Stimulated activated CD8-positive, alpha-beta memory T cell treated with anti-CD3 and anti-CD28 coated beads, Interleukin-12 subunit alpha, Interleukin-12 subunit beta, amount 100 ng/mL, for 24 hours (primary cell): ENCODE results near the gene ACTL10.

Experiments
- DNase-seq: peaks from one replicate; pipeline ENCODE4 v3.0.0-alpha.2; 2020; ENCODE audit errors: extremely low read depth

ACTL10 gene

GRCh38 chr20:33649201-33649681 is 17.5 kb upstream of the ACTL10 start:
- DNase-seq: no peak

GRCh38 chr20:33650111-33650752 is 16.5 kb upstream of the ACTL10 start:
- DNase-seq: no peak

GRCh38 chr20:33650753-33651561 is 15.8 kb upstream of the ACTL10 start:
- no peak for DNase-seq

GRCh38 chr20:33651562-33652048 is 15.1 kb upstream of the ACTL10 start:
- DNase-seq: no peak

- DNase-seq: no peak
Measured at GRCh38 chr20:33653218-33653899, 13.4 kb upstream of the ACTL10 start.

GRCh38 chr20:33653900-33654596 is 12.7 kb upstream of the ACTL10 start:
- DNase-seq: no peak

- DNase-seq: no peak
Measured at GRCh38 chr20:33654680-33655161, 12.0 kb upstream of the ACTL10 start.

- DNase-seq: no peak
Measured at GRCh38 chr20:33655164-33655563, 11.6 kb upstream of the ACTL10 start.

- no peak for DNase-seq
Measured at GRCh38 chr20:33656010-33656782, 10.5 kb upstream of the ACTL10 start.

GRCh38 chr20:33656783-33657703 is 9.7 kb upstream of the ACTL10 start:
- DNase-seq: no peak

GRCh38 chr20:33657704-33658095 is 9.0 kb upstream of the ACTL10 start:
- DNase-seq: no peak

GRCh38 chr20:33658510-33658909 is 8.2 kb upstream of the ACTL10 start:
- DNase-seq: no peak

- no peak for DNase-seq
Measured at GRCh38 chr20:33658929-33659328, 7.8 kb upstream of the ACTL10 start.

GRCh38 chr20:33659341-33660034 is 7.3 kb upstream of the ACTL10 start:
- no peak for DNase-seq

- DNase-seq: no peak
Measured at GRCh38 chr20:33660035-33660684, 6.6 kb upstream of the ACTL10 start.

GRCh38 chr20:33660685-33661058 is 6.1 kb upstream of the ACTL10 start:
- no peak for DNase-seq

GRCh38 chr20:33662172-33662571 is 4.6 kb upstream of the ACTL10 start, which contains the start of gene C20orf144:
TSS of gene C20orf144 (plus strand) at chr20:33662327. CDS start at chr20:33662346, 19 bp downstream.
- no peak for DNase-seq
